Adrenal gland (tissue), 12 donors: ENCODE data around the gene ZNF132. TPM values are rescaled to one million over a fixed set of nuclear protein-coding genes. Genes with fewer than 3 reads are reported as not detected.

Experiments
- DNase-seq, 7 donors: peaks; one replicate each; pipeline ENCODE4 v3.0.0-alpha.2; 2019 to 2020
- H3K27ac ChIP-seq, 5 donors: fragments of 200-600 bp; sonication (generic) in 4 of 5; 1 replicate in 3 of 5; 2 replicates in 2 of 5; pipeline versions ENCODE4 v1.5.1 to v1.8.0; 2016 to 2020; ENCODE audit warnings: mild to moderate bottlenecking in 1 of 5
- H3K27me3 ChIP-seq: fragments of 200-600 bp; 2 replicates; pipeline ENCODE4 v1.8.0; 2021
- H3K36me3 ChIP-seq, 2 donors: fragments of 200-600 bp; replicated peaks in 1 of 2; 1 replicate in 1 of 2; 2 replicates in 1 of 2; pipeline versions ENCODE4 v1.5.1 to v1.8.0; 2018 to 2022
- H3K4me1 ChIP-seq, 2 donors: fragments of 200-600 bp; replicated peaks in 1 of 2; 1 replicate in 1 of 2; 2 replicates in 1 of 2; pipeline versions ENCODE4 v1.5.1 to v1.8.0; 2018 to 2021
- H3K4me3 ChIP-seq, 4 donors: fragments of 200-600 bp; sonication (generic) in 3 of 4; one replicate each; pipeline ENCODE4 v1.5.1; 2016 to 2018
- H3K9me3 ChIP-seq, 3 donors: fragments of 200-600 bp; sonication (generic) in 1 of 3; replicated peaks in 1 of 3; 1 replicate in 2 of 3; 2 replicates in 1 of 3; pipeline versions ENCODE4 v1.5.1 to v1.8.0; 2016 to 2021
- CTCF ChIP-seq, 6 experiments: fragments of 450-650 bp in 4 of 6; fragments of 200-600 bp in 2 of 6; sonication (generic) in 1 of 6; IDR thresholded peaks; 1 replicate in 5 of 6; 2 replicates in 1 of 6; pipeline versions ENCODE4 v1.5.1 to v1.8.0; 2016 to 2021; ENCODE audit warnings: antibody characterized with exemption in 6 of 6, mild to moderate bottlenecking in 2 of 6, moderate library complexity in 1 of 6
- POLR2A ChIP-seq, 2 donors: fragments of 450-650 bp; IDR thresholded peaks; one replicate each; pipeline ENCODE4 v1.6.1; 2017; ENCODE audit warnings: antibody characterized with exemption in 2 of 2, mild to moderate bottlenecking in 2 of 2, moderate library complexity in 1 of 2
- WGBS, 4 donors: extraction: QIAGEN DNeasy Blood & Tissue Kit in 2 of 4; methylation state at CpG; one replicate each; pipeline versions ENCODE4 v1.1.5 to v1.1.7; 2013 to 2017; 5-methylcytosine and 5-hydroxymethylcytosine counted together
- intact Hi-C, 2 donors: fragments of 100-400 bp; cut with DNase I; formaldehyde crosslinking; loops; one replicate each; pipeline versions ENCODE4 v1.14.1 to v1.15.0; 2022 to 2023
- microRNA-seq, 3 donors: library from miRNA; unstranded; fragments of <30 nt; microRNA quantifications; one replicate each; pipeline ENCODE4, GENCODE V29; 2017 to 2020
- polyA plus RNA-seq, 3 donors: library from polyadenylated mRNA; stranded (reverse); fragments of 200-250 nt in 2 of 3; fragments of 350-450 nt in 1 of 3; fragmentation: Illumina TruSeq in 1 of 3; extraction: RNeasy Lipid Tissue Mini Kit (QIAGEN cat#74804) in 1 of 3; gene quantifications; one replicate each; pipeline ENCODE4 v1.2.3, GENCODE V29; 2013 to 2014
- small RNA-seq, 2 donors: library from RNA; depleted of rRNA; stranded (forward); fragments of <200 nt; gene quantifications; one replicate each; pipeline ENCODE3, GENCODE V24; 2016
- total RNA-seq, 9 donors: library from RNA; depleted of rRNA in 4 of 9; stranded (reverse); fragments of >200 nt in 4 of 9; fragments of 120-200 nt in 1 of 9; fragmentation: NEBNext Ultra II Directional in 1 of 9; extraction: Animal tissue kit (Norgen Biotek cat#: 25700) in 1 of 9; gene quantifications; one replicate each; pipeline versions ENCODE4 v1.1.0 to v1.2.4, GENCODE V29; 2013 to 2023
- donor health status: healthy with polysubstance abuse.
- donor health status: Bipolar disorder and iron deficiency.
- donor health status: DM: yes; HTN: yes; CAD: no.
- donor health status: DM: no; HTN: no; CAD: no.
- donor health status: DM: no; HTN: no; CAD: no.
- donor health status: DM: yes; HTN: yes; CAD: no.

ZNF132 gene
- total and polyA plus RNA-seq, 12 donors: 1.3 to 12.0 (median 4.6) TPM

DNA sequence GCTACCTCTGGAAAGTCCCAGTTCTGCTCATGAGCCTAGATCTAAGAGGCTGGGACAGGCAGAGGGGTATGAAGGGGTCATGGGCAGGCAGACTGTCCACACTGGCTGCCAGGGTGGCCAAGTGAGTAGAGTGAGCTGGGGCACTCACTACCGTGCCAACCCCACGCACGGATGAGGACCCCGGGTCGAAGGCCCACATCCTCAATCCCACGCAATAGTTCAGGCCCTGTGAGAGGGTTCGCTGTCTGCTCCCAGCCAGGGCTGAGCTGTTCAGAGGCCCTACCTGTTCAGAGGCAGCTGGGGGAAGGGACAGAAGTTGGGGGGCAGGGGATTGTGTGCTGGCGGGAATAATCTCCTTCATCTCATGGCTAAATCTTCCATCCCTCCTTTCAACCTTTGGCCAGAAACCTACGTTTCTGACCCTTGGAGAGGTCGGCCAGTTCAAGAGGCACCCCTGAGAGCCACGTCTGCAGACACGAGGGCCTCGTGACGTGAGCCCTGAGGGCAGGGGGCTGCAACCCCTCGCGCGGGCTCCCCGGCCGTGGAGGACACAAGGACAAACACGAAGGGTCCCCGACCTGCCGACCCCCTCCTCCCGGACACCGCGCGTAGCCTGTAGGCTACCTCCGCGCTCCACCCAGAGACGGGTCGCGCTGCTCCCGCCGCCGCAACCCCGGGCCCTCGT is 53.9 kb downstream of the ZNF132 start:
- DNase-seq: peak in 1 of 7 donors; percentile 64
- WGBS, 4 donors: 9 to 34% (median 11%) methylated on average over 10 to 36 of the region's 36 CpGs

GRCh38 chr19:58385313-58385890 is 54.6 kb downstream of the ZNF132 start:
- TF ChIP-seq CTCF (IDR thresholded peaks at IDR 0.05): no peak
- DNase-seq: peak in 1 of 7 donors; percentile 51
- intact Hi-C loops: no loop called here
- H3K9me3 ChIP-seq: no peaks in the 10 kb centered on the region
- peak overlapping the region in 1 of 4 donors; percentile 74 for H3K4me3 ChIP-seq
- peaks cover 30 to 36% of the 10 kb centered on the region in 2 donors for H3K4me1 ChIP-seq
- peaks cover 0 to 15% of the 10 kb centered on the region in 2 donors for H3K36me3 ChIP-seq
- peak overlapping the region in 2 of 5 donors; percentile 97 to 98 for H3K27ac ChIP-seq
- H3K27me3 ChIP-seq: no peaks in the 10 kb centered on the region
- WGBS, 4 donors: 84 to 90% (median 86%) methylated on average over 2 to 9 of the region's 9 CpGs

More for the DNA sequence above, 53.9 kb downstream of the ZNF132 start:
- Histone ChIP-seq H3K27ac (peak overlapping the region; percentile 95 to 99 (median 97)), H3K36me3 (peaks cover 0 to 21% of the 10 kb centered on the region in 2 donors), H3K27me3 (no peaks in the 10 kb centered on the region), H3K4me1 (peaks cover 30 to 36% of the 10 kb centered on the region in 2 donors), H3K4me3 (peak overlapping the region; percentile 71 to 86 (median 74)), H3K9me3 (no peaks in the 10 kb centered on the region)
- intact Hi-C loops: no loop called here
- no peak for TF ChIP-seq POLR2A (IDR thresholded peaks at IDR 0.05)
- no peak for TF ChIP-seq CTCF (IDR thresholded peaks at IDR 0.05)

GRCh38 chr19:58382997-58383603 is 56.9 kb downstream of the ZNF132 start:
- Histone ChIP-seq H3K27ac (no peak overlapping the region), H3K9me3 (no peaks in the 10 kb centered on the region), H3K27me3 (no peaks in the 10 kb centered on the region), H3K36me3 (no peaks in the 10 kb centered on the region), H3K4me3 (no peak overlapping the region), H3K4me1 (peaks cover 36 to 41% of the 10 kb centered on the region in 2 donors)
- intact Hi-C loops: no loop called here
- WGBS, 4 donors: 91 to 97% (median 92%) methylated on average over 4 to 6 of the region's 6 CpGs
- no peak for TF ChIP-seq CTCF (IDR thresholded peaks at IDR 0.05)
- no peak for TF ChIP-seq POLR2A (IDR thresholded peaks at IDR 0.05)
- DNase-seq: peak in 2 of 7 donors; percentile 20 to 50

Small RNA genes within 50 kb of the gene (microRNA-seq; reads per million reads assigned to microRNA genes)
- 0 to 0.57 (median 0.45) reads per million in 3 donors for gene MIR4754

Small RNA genes within 50 kb of the gene (small RNA-seq; reads per million reads assigned to genes)
- gene MIR4754 (0 to 0.24 reads per million in 2 donors), gene RNU6-1337P (0 reads per million in 2 donors)

Other genes with a start within 250 kb of the ZNF132 start
- 100 to 1,000 TPM in 1 of 9 donors, 10 to 100 TPM in 8; 24.6 to 170 (median 31.4) TPM for gene ZNF544, start 211.2 kb downstream of the ZNF132 start, total RNA-seq
- 10 to 100 TPM; 10.8 to 26.5 (median 24.9) TPM for gene ZNF544, start 211.2 kb downstream of the ZNF132 start, polyA plus RNA-seq
- 1 to 10 TPM; 5.8 to 8.6 (median 6.7) TPM for gene ZNF8, start 161.2 kb downstream of the ZNF132 start, total RNA-seq
- 1 to 10 TPM; 1.6 to 2.6 (median 2.4) TPM for gene ZNF8, start 161.2 kb downstream of the ZNF132 start, polyA plus RNA-seq
- 10 to 100 TPM; 18.4 to 56.8 (median 31.4) TPM for gene ERVK3-1, start 134.8 kb downstream of the ZNF132 start, total RNA-seq
- 10 to 100 TPM; 36.3 to 70.5 (median 48.4) TPM for gene ERVK3-1, start 134.8 kb downstream of the ZNF132 start, polyA plus RNA-seq
- gene ZSCAN22, start 113.2 kb downstream of the ZNF132 start, total RNA-seq: 1 to 10 TPM; 1.8 to 4.8 (median 3.3) TPM
- gene ZSCAN22, start 113.2 kb downstream of the ZNF132 start, polyA plus RNA-seq: 1 to 10 TPM in 2 of 3 donors, under 1 TPM in 1; 0.98 to 3.1 (median 1.2) TPM
- 10 to 100 TPM in 3 of 9 donors, 1 to 10 TPM in 5, under 1 TPM in 1; 0.39 to 20.9 (median 6.5) TPM for gene A1BG, start 86.7 kb downstream of the ZNF132 start, total RNA-seq
- gene A1BG, start 86.7 kb downstream of the ZNF132 start, polyA plus RNA-seq: 10 to 100 TPM in 2 of 3 donors, not detected in 1; 31.3 to 41.3 TPM
- gene ZNF497, start 77.4 kb downstream of the ZNF132 start, total RNA-seq: 1 to 10 TPM in 8 of 9 donors, under 1 TPM in 1; 0.35 to 8.1 (median 1.5) TPM
- 1 to 10 TPM in 2 of 3 donors, under 1 TPM in 1; 0.20 to 2.2 (median 2.0) TPM for gene ZNF497, start 77.4 kb downstream of the ZNF132 start, polyA plus RNA-seq
- 10 to 100 TPM in 1 of 9 donors, 1 to 10 TPM in 8; 2.4 to 10.5 (median 4.3) TPM for gene ZNF837, start 59.1 kb downstream of the ZNF132 start, total RNA-seq
- gene ZNF837, start 59.1 kb downstream of the ZNF132 start, polyA plus RNA-seq: 1 to 10 TPM in 2 of 3 donors, under 1 TPM in 1; 0.09 to 8.1 (median 6.1) TPM
- 1,000 to 10,000 TPM in 7 of 9 donors, 100 to 1,000 TPM in 2; 839 to 1,999 (median 1,219) TPM for gene RPS5, start 52.9 kb downstream of the ZNF132 start, total RNA-seq
- 1,000 to 10,000 TPM in 1 of 3 donors, 100 to 1,000 TPM in 2; 555 to 1,093 (median 722) TPM for gene RPS5, start 52.9 kb downstream of the ZNF132 start, polyA plus RNA-seq
- not detected for gene RNF225, start 44.5 kb downstream of the ZNF132 start, total RNA-seq
- gene RNF225, start 44.5 kb downstream of the ZNF132 start, polyA plus RNA-seq: not detected
- gene ZNF584, start 31.5 kb downstream of the ZNF132 start, total RNA-seq: 10 to 100 TPM; 11.7 to 37.5 (median 15.9) TPM
- 10 to 100 TPM in 1 of 3 donors, 1 to 10 TPM in 2; 7.1 to 12.3 (median 9.7) TPM for gene ZNF584, start 31.5 kb downstream of the ZNF132 start, polyA plus RNA-seq
- gene ZNF324B, start 11.5 kb upstream of the ZNF132 start, total RNA-seq: 1 to 10 TPM; 3.1 to 8.7 (median 6.7) TPM
- gene ZNF324B, start 11.5 kb upstream of the ZNF132 start, polyA plus RNA-seq: 1 to 10 TPM; 1.4 to 3.6 (median 1.5) TPM
- gene ZNF324, start 26.9 kb upstream of the ZNF132 start, total RNA-seq: 10 to 100 TPM in 6 of 9 donors, 1 to 10 TPM in 3; 7.5 to 58.3 (median 15.4) TPM
- gene ZNF324, start 26.9 kb upstream of the ZNF132 start, polyA plus RNA-seq: 1 to 10 TPM; 2.1 to 7.2 (median 3.5) TPM
- 10 to 100 TPM in 8 of 9 donors, 1 to 10 TPM in 1; 8.4 to 21.6 (median 14.5) TPM for gene ZNF446, start 36.2 kb upstream of the ZNF132 start, total RNA-seq
- 10 to 100 TPM in 2 of 3 donors, 1 to 10 TPM in 1; 2.7 to 30.8 (median 25.6) TPM for gene ZNF446, start 36.2 kb upstream of the ZNF132 start, polyA plus RNA-seq
- 10 to 100 TPM in 3 of 9 donors, 1 to 10 TPM in 6; 3.8 to 17.1 (median 9.1) TPM for gene SLC27A5, start 71.8 kb upstream of the ZNF132 start, total RNA-seq
- gene SLC27A5, start 71.8 kb upstream of the ZNF132 start, polyA plus RNA-seq: 10 to 100 TPM in 2 of 3 donors, 1 to 10 TPM in 1; 5.9 to 18.3 (median 17.5) TPM
- gene ZBTB45, start 79.7 kb upstream of the ZNF132 start, total RNA-seq: 10 to 100 TPM in 8 of 9 donors, 1 to 10 TPM in 1; 2.6 to 20.4 (median 14.7) TPM
- 10 to 100 TPM in 1 of 3 donors, 1 to 10 TPM in 2; 1.7 to 12.6 (median 7.9) TPM for gene ZBTB45, start 79.7 kb upstream of the ZNF132 start, polyA plus RNA-seq
- gene TRIM28, start 103.9 kb upstream of the ZNF132 start, total RNA-seq: 100 to 1,000 TPM; 161 to 279 (median 220) TPM
- gene TRIM28, start 103.9 kb upstream of the ZNF132 start, polyA plus RNA-seq: 100 to 1,000 TPM; 245 to 302 (median 254) TPM
- 100 to 1,000 TPM; 146 to 246 (median 199) TPM for gene CHMP2A, start 115.0 kb upstream of the ZNF132 start, total RNA-seq
- 100 to 1,000 TPM; 273 to 560 (median 394) TPM for gene CHMP2A, start 115.0 kb upstream of the ZNF132 start, polyA plus RNA-seq
- gene UBE2M, start 118.5 kb upstream of the ZNF132 start, total RNA-seq: 100 to 1,000 TPM in 1 of 9 donors, 10 to 100 TPM in 8; 19.9 to 164 (median 77.2) TPM
- gene UBE2M, start 118.5 kb upstream of the ZNF132 start, polyA plus RNA-seq: 100 to 1,000 TPM in 1 of 3 donors, 10 to 100 TPM in 2; 51.1 to 193 (median 55.6) TPM
- gene MZF1, start 133.2 kb upstream of the ZNF132 start, total RNA-seq: 10 to 100 TPM; 13.8 to 77.0 (median 33.2) TPM
- gene MZF1, start 133.2 kb upstream of the ZNF132 start, polyA plus RNA-seq: 100 to 1,000 TPM in 2 of 3 donors, 1 to 10 TPM in 1; 8.7 to 152 (median 130) TPM